ENCODE results near the gene SYNPR. TPM values are rescaled to one million over a fixed set of nuclear protein-coding genes. Genes with fewer than 3 reads are reported as not detected.
"Not testable (repeated sequence)": the region's sequence is repeated elsewhere in the genome, so short reads cannot be mapped to it uniquely, and the experiment has no call there.

SYNPR gene
- not detected for total RNA-seq

GRCh38 chr3:63278171-63279004, at the start of gene SYNPR:
SYNPR (plus strand) TSS chr3:63278308.
- Mint-ChIP-seq H3K27ac (no peak within 1 kb of the TSS), H3K4me1 (no peaks in the 10 kb centered on the region), H3K9me3 (no peaks in the 10 kb centered on the region), H3K4me3 (no peak within 1 kb of the TSS), H3K27me3 (peaks cover 24% of the 10 kb centered on the region), H3K36me3 (ENCODE audit: low read depth) (no peaks in the 10 kb centered on the region)
- ATAC-seq (replicated peaks), result no peak

- no peaks in the 10 kb centered on the region for H3K4me1 Mint-ChIP-seq
- no peak overlapping the region for H3K27ac Mint-ChIP-seq
- no peaks in the 10 kb centered on the region for H3K36me3 Mint-ChIP-seq (ENCODE audit: low read depth)
- no peak for ATAC-seq (replicated peaks)
- no peak overlapping the region for H3K4me3 Mint-ChIP-seq
- no peaks in the 10 kb centered on the region for H3K27me3 Mint-ChIP-seq
- H3K9me3 Mint-ChIP-seq, result peaks cover 7% of the 10 kb centered on the region
These were observed 49.4 kb upstream of the SYNPR start for GRCh38 chr3:63228677-63229076.

- no peaks in the 10 kb centered on the region for H3K4me1 Mint-ChIP-seq
- H3K27ac Mint-ChIP-seq, result no peak overlapping the region
- H3K36me3 Mint-ChIP-seq (ENCODE audit: low read depth), result no peaks in the 10 kb centered on the region
- H3K9me3 Mint-ChIP-seq, result peaks cover 12% of the 10 kb centered on the region
- H3K4me3 Mint-ChIP-seq, result no peak overlapping the region
- ATAC-seq (replicated peaks), result no peak
- no peaks in the 10 kb centered on the region for H3K27me3 Mint-ChIP-seq
These were observed 48.0 kb upstream of the SYNPR start for GRCh38 chr3:63230146-63230545.

- ATAC-seq (replicated peaks), result no peak
- Mint-ChIP-seq H3K9me3 (peaks cover 9% of the 10 kb centered on the region), H3K4me1 (no peaks in the 10 kb centered on the region), H3K4me3 (no peak overlapping the region), H3K36me3 (ENCODE audit: low read depth) (no peaks in the 10 kb centered on the region), H3K27me3 (no peaks in the 10 kb centered on the region), H3K27ac (no peak overlapping the region)
These were observed 46.5 kb upstream of the SYNPR start for GRCh38 chr3:63231643-63232042.

DNA sequence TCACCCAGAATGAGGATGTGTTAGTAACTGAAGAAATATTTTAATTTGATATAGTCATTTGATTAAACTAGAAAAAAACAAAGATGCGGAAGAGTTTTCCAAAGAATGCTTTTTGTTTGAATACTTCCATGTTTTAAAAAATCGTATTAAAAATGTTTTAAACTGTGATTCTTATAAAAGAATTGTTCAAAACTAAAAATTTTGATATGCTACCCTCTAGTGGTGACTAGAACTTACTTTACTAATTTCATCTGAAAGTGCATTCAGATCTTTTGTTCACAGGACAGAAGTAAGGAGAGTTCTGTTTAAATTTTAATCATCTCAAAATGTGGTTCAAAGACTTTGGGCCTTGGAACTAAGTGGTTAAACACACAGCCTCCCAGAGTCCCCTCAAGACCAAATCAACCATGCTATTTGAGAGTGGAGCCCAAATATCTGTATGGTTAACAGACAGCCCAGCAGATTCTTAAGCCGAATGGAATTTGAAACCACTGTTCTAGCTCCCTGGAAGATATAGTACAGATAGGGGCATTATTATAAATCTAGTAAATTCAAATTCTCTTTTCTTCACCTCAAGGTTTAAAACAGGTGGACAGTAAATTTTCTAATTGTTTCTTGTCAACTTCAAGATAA, 45.2 kb upstream of the SYNPR start:
- Mint-ChIP-seq H3K36me3 (ENCODE audit: low read depth) (no peaks in the 10 kb centered on the region), H3K4me3 (no peak overlapping the region), H3K9me3 (peaks cover 6% of the 10 kb centered on the region), H3K27ac (no peak overlapping the region), H3K4me1 (no peaks in the 10 kb centered on the region), H3K27me3 (no peaks in the 10 kb centered on the region)
- ATAC-seq (replicated peaks), result no peak

DNA sequence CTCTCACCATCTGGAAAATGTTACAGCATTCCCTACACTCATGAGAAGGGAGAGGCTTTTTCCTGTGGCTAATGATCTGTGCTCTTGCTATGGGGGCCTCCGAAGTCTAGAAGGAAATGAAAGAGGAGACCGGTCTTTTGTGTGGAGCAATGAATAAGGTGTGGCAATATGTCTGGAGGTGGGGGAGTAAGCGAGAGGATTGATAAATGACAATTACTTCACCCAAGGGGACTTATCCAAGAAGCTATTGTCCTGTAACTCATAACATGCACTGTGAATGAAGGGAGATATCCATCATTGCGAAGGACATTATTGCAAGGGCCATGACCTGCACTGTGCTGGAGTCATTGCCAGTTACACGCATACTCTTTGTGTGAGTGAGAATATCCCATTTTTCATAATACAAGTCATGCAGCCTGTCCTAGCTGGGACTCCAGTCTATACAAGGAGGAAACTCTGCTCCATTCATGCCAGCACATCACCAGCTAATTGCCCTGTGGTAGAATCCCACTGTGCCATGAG, 37.7 kb upstream of the SYNPR start:
- Mint-ChIP-seq H3K4me3 (no peak overlapping the region), H3K36me3 (ENCODE audit: low read depth) (no peaks in the 10 kb centered on the region), H3K27ac (no peak overlapping the region), H3K4me1 (no peaks in the 10 kb centered on the region), H3K9me3 (no peaks in the 10 kb centered on the region), H3K27me3 (peaks cover 4% of the 10 kb centered on the region)
- ATAC-seq (replicated peaks), result no peak

- H3K9me3 Mint-ChIP-seq, result no peaks in the 10 kb centered on the region
- no peak overlapping the region for H3K27ac Mint-ChIP-seq
- peaks cover 4% of the 10 kb centered on the region for H3K27me3 Mint-ChIP-seq
- no peaks in the 10 kb centered on the region for H3K36me3 Mint-ChIP-seq (ENCODE audit: low read depth)
- no peak overlapping the region for H3K4me3 Mint-ChIP-seq
- no peak for ATAC-seq (replicated peaks)
- no peaks in the 10 kb centered on the region for H3K4me1 Mint-ChIP-seq
These were observed 36.0 kb upstream of the SYNPR start for GRCh38 chr3:63242124-63242523.

GRCh38 chr3:63244486-63244885, 33.6 kb upstream of the SYNPR start:
- Mint-ChIP-seq H3K4me3 (no peak overlapping the region), H3K4me1 (no peaks in the 10 kb centered on the region), H3K36me3 (ENCODE audit: low read depth) (no peaks in the 10 kb centered on the region), H3K27me3 (peaks cover 3% of the 10 kb centered on the region), H3K9me3 (no peaks in the 10 kb centered on the region), H3K27ac (no peak overlapping the region)
- ATAC-seq (replicated peaks), result no peak

DNA sequence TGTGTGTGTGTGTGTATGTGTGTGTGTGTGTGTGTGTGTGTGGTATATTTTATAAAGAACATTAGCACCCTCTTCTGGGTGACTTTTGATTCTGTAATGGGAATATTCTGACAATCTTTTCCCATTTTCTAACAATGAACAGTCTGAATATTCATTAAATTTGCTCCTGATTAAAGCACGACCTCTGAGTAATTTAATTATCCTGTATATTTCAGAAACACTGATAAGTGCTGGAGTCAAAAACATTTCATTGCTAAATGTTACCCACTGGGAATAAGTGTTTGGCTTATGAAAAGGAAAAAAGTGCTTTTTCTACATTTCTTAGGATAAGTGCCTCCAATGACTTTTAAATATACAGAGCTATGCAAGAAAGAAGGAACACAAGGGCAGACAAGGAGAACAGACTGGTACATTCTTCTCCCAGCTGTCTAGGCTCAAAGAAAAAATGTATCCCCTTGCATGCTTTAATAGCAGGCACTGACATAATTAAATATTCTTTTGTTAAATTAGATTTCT, 32.3 kb upstream of the SYNPR start:
- Mint-ChIP-seq H3K27ac (no peak overlapping the region), H3K4me1 (no peaks in the 10 kb centered on the region), H3K9me3 (no peaks in the 10 kb centered on the region), H3K27me3 (peaks cover 4% of the 10 kb centered on the region), H3K36me3 (ENCODE audit: low read depth) (no peaks in the 10 kb centered on the region), H3K4me3 (no peak overlapping the region)
- no peak for ATAC-seq (replicated peaks)

DNA sequence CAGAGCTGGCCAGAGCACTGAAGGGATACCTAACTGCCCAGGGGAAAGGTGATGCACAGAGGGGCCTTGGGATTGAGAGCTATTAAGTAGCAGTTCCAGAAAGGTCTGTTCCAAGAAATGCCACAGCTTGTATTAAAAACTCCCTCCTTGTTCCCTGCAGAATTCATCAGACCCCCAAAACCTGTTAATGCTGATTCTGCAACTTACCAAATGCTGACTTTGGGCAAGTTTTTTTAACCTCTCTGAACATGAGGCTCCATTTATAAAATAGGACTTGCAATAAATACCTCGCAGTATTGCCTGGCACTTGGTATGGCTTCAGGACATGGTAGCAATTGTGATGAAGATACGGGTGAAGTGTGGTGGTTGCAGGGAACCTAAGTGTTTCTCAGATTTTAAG, 30.1 kb upstream of the SYNPR start:
- H3K36me3 Mint-ChIP-seq (ENCODE audit: low read depth), result no peaks in the 10 kb centered on the region
- H3K9me3 Mint-ChIP-seq, result no peaks in the 10 kb centered on the region
- no peak overlapping the region for H3K4me3 Mint-ChIP-seq
- no peak for ATAC-seq (replicated peaks)
- H3K27me3 Mint-ChIP-seq, result peaks cover 10% of the 10 kb centered on the region
- no peaks in the 10 kb centered on the region for H3K4me1 Mint-ChIP-seq
- H3K27ac Mint-ChIP-seq, result no peak overlapping the region

- Mint-ChIP-seq H3K9me3 (peaks cover 3% of the 10 kb centered on the region), H3K4me3 (no peak overlapping the region), H3K27me3 (peaks cover 10% of the 10 kb centered on the region), H3K4me1 (no peaks in the 10 kb centered on the region), H3K27ac (no peak overlapping the region), H3K36me3 (ENCODE audit: low read depth) (no peaks in the 10 kb centered on the region)
- ATAC-seq (replicated peaks), result no peak
These were observed 26.6 kb upstream of the SYNPR start for GRCh38 chr3:63251499-63251898.

GRCh38 chr3:63255819-63256218, 22.3 kb upstream of the SYNPR start:
- not testable (repeated sequence) for H3K27me3 Mint-ChIP-seq, H3K4me1 Mint-ChIP-seq, H3K4me3 Mint-ChIP-seq

GRCh38 chr3:63264716-63265115, 13.4 kb upstream of the SYNPR start:
- Mint-ChIP-seq H3K27me3 (no peaks in the 10 kb centered on the region), H3K4me1 (no peaks in the 10 kb centered on the region), H3K9me3 (no peaks in the 10 kb centered on the region), H3K4me3 (no peak overlapping the region), H3K36me3 (ENCODE audit: low read depth) (no peaks in the 10 kb centered on the region), H3K27ac (no peak overlapping the region)
- ATAC-seq (replicated peaks), result no peak

More at GRCh38 chr3:63255819-63256218, 22.3 kb upstream of the SYNPR start:
- ATAC-seq (replicated peaks); H3K36me3 Mint-ChIP-seq (ENCODE audit: low read depth); H3K27ac Mint-ChIP-seq; H3K9me3 Mint-ChIP-seq: not testable (repeated sequence)

DNA sequence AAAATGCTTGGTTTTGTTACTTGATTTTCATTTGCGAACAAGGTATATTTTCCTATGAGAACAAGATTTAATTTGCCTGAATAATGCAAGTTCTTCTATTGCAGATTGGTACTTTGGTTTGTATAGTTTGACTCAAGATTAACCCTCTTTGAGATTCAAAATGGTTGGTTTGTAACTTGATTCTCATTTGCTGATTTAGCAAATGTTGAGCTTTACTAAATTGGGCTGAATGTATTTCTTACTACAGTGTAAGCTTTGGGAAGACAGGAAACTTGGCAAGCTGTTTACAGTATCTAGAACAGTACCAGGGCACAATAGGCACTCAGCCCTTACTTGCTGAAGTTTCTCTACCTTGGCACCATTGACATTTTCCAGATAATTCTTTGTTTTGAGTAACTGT, 3.7 kb upstream of the SYNPR start:
- Mint-ChIP-seq H3K27me3 (peaks cover 22% of the 10 kb centered on the region), H3K4me3 (no peak overlapping the region), H3K4me1 (no peaks in the 10 kb centered on the region), H3K36me3 (ENCODE audit: low read depth) (no peaks in the 10 kb centered on the region), H3K27ac (no peak overlapping the region), H3K9me3 (peaks cover 4% of the 10 kb centered on the region)
- ATAC-seq (replicated peaks), result no peak

Data from activated T-helper 17 cell treated with anti-CD3 and anti-CD28 coated beads, Interleukin-2, amount 50 U/mL, for 72 hours (primary cell).